ENCODE results near the gene TAB2. TPM values are rescaled to one million over a fixed set of nuclear protein-coding genes. Genes with fewer than 3 reads are reported as not detected.

TAB2 gene
- total RNA-seq, 1 donor from 2014 or later, result 71.3 TPM

DNA sequence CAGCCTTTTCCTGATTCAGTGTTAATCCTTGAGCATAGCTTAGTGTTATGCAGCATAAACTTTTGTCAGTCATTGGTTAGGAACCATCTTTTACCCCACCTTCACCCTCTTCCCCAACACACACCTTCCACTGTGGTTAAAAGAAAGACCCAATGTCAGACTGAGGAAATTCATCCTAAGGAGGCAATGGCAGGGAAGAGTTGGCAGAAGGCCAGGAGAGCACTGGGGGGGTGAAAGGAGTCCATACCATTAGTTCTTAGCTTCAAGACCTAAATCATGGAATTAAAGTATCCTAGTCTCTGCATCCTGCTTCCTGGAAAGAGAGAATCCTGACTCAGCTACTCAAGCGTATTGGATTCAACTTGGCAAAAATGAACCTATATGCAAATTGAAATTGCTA lies 16.9 kb upstream of the TAB2 start:
- peaks cover 4% of the 10 kb centered on the region for H3K4me1 Mint-ChIP-seq
- no peak overlapping the region for H3K4me3 Mint-ChIP-seq
- TF ChIP-seq, protein P1, sequence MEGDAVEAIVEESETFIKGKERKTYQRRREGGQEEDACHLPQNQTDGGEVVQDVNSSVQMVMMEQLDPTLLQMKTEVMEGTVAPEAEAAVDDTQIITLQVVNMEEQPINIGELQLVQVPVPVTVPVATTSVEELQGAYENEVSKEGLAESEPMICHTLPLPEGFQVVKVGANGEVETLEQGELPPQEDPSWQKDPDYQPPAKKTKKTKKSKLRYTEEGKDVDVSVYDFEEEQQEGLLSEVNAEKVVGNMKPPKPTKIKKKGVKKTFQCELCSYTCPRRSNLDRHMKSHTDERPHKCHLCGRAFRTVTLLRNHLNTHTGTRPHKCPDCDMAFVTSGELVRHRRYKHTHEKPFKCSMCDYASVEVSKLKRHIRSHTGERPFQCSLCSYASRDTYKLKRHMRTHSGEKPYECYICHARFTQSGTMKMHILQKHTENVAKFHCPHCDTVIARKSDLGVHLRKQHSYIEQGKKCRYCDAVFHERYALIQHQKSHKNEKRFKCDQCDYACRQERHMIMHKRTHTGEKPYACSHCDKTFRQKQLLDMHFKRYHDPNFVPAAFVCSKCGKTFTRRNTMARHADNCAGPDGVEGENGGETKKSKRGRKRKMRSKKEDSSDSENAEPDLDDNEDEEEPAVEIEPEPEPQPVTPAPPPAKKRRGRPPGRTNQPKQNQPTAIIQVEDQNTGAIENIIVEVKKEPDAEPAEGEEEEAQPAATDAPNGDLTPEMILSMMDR (IDR thresholded peaks at IDR 0.05; ENCODE audit: unreplicated experiment), result no peak

DNA sequence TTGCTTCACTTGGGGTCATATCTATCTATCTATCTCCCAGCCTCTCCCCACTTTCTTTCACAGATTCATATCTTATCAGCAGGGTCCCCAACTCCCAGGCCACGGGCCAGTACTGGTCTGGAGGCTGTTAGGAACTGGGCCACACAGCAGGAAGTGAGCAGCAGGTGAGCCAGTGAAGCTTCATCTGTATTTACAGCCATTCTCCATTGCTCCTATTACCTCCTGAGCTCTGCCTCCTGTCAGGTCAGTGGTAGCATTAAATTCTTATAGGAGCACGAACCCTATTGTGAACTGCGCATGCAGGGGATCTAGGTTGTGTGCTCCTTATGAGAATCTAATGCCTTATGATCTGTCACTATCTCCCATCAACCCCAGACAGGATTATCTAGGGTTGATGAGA lies 14.8 kb upstream of the TAB2 start:
- DNase-seq (ENCODE audit: low spot score in 2 of 2, unreplicated experiment in 2 of 2), result no peak

More for the DNA sequence above, 16.9 kb upstream of the TAB2 start:
- peaks cover 1% of the 10 kb centered on the region for H3K27me3 Mint-ChIP-seq (ENCODE audit: low read depth)
- peaks cover 1% of the 10 kb centered on the region for H3K9me3 Mint-ChIP-seq
- no peak for DNase-seq (ENCODE audit: low spot score in 2 of 2, unreplicated experiment in 2 of 2)
- no peaks in the 10 kb centered on the region for H3K36me3 Mint-ChIP-seq
- no peak overlapping the region for H3K27ac Mint-ChIP-seq

DNA sequence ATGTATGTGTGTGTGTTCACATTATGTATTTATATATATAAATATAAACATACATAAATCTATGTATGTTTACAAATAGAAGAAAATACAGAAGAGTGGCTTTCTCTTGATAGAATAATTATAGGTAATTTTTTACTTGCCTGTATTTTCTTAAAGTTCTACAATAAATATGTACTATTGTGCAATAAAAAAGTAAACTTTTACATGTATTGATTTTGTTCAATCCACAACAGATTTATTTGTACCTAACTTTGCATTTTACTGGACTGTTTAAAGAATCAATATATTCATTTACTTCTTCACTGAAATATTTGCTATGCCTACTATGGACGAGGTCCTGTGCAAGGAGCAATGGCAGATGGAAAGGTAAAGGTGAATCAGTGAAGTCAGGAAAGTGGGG lies 14.0 kb upstream of the TAB2 start:
- peaks cover 1% of the 10 kb centered on the region for H3K27me3 Mint-ChIP-seq (ENCODE audit: low read depth)
- no peak overlapping the region for H3K4me3 Mint-ChIP-seq
- H3K36me3 Mint-ChIP-seq, result no peaks in the 10 kb centered on the region
- H3K9me3 Mint-ChIP-seq, result no peaks in the 10 kb centered on the region
- peaks cover 8% of the 10 kb centered on the region for H3K4me1 Mint-ChIP-seq
- no peak for DNase-seq (ENCODE audit: low spot score in 2 of 2, unreplicated experiment in 2 of 2)
- no peak overlapping the region for H3K27ac Mint-ChIP-seq
- TF ChIP-seq, protein P1 (IDR thresholded peaks at IDR 0.05; ENCODE audit: unreplicated experiment), result no peak

More for the DNA sequence above, 14.8 kb upstream of the TAB2 start:
- no peaks in the 10 kb centered on the region for H3K9me3 Mint-ChIP-seq
- TF ChIP-seq, protein P1 (IDR thresholded peaks at IDR 0.05; ENCODE audit: unreplicated experiment), result no peak
- peaks cover 5% of the 10 kb centered on the region for H3K4me1 Mint-ChIP-seq
- H3K27me3 Mint-ChIP-seq (ENCODE audit: low read depth), result peaks cover 1% of the 10 kb centered on the region
- H3K27ac Mint-ChIP-seq, result no peak overlapping the region
- H3K4me3 Mint-ChIP-seq, result no peak overlapping the region
- H3K36me3 Mint-ChIP-seq, result no peaks in the 10 kb centered on the region

DNA sequence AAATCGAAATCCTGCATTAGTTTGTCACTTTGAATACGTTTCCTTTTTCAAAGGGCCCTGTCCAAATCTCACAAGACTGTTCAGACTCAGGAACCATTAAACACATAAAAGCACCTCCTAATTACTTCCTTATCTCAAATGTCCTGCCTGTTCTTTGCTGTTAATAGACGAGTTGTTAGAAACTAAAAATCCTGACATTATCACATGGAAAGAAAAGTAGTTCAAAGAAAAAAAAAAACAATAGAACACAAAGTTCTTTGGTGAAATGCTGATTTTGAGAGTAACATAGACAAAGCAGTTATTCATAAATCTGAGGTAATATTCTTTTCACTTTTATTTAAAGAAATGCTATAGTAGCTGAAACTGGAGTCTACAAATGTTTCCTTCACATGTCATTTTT lies 12.1 kb upstream of the TAB2 start:
- TF ChIP-seq, protein P1 (IDR thresholded peaks at IDR 0.05; ENCODE audit: unreplicated experiment), result no peak
- no peak overlapping the region for H3K27ac Mint-ChIP-seq
- no peaks in the 10 kb centered on the region for H3K36me3 Mint-ChIP-seq
- peaks cover 3% of the 10 kb centered on the region for H3K9me3 Mint-ChIP-seq
- DNase-seq (ENCODE audit: low spot score in 2 of 2, unreplicated experiment in 2 of 2), result no peak
- peaks cover 8% of the 10 kb centered on the region for H3K4me1 Mint-ChIP-seq
- peaks cover 1% of the 10 kb centered on the region for H3K27me3 Mint-ChIP-seq (ENCODE audit: low read depth)
- no peak overlapping the region for H3K4me3 Mint-ChIP-seq

DNA sequence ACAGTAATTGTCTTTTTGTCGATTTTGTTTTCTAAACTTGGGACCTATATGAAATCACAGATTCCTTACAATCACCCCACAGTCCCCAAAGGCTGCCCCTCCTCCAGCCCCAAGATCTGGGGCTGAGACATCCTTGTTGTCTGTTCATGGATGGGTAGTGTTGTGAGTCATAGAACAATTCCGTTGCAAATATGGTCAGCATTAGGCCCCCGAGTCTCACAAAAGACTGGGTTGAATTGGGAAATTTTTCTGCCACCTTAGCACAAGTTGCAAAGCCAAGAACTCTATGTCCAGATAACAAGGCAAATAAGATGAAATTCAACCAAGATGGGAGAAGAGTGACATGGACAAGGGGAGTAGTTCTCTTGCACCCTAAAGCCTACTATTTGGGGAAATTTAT lies 10.5 kb upstream of the TAB2 start:
- Mint-ChIP-seq H3K27ac (no peak overlapping the region), H3K27me3 (ENCODE audit: low read depth) (peaks cover 1% of the 10 kb centered on the region), H3K9me3 (peaks cover 3% of the 10 kb centered on the region), H3K4me3 (no peak overlapping the region), H3K4me1 (peaks cover 8% of the 10 kb centered on the region), H3K36me3 (no peaks in the 10 kb centered on the region)
- DNase-seq (ENCODE audit: low spot score in 2 of 2, unreplicated experiment in 2 of 2), result no peak
- TF ChIP-seq, protein P1 (IDR thresholded peaks at IDR 0.05; ENCODE audit: unreplicated experiment), result no peak

DNA sequence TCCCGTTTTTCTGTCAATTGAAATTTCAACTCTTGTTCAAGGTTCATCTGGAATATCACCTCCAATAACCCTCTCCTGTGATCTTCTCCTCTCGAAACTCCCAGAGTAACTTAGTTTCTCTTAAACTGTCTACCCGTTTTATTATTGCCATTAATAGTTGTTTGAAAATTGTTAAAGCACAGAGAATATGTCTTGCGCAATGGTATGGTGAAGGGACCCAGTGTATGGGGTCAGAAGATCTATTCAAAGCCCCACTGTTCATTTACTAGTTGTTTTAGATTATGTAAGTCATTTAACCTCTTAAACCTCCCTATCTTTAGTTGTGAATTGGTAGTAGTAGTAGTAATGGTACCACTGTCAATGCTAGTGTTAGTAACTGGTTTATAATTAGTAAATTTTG lies 6.2 kb upstream of the TAB2 start:
- peaks cover 10% of the 10 kb centered on the region for H3K9me3 Mint-ChIP-seq
- DNase-seq (ENCODE audit: low spot score in 2 of 2, unreplicated experiment in 2 of 2), result no peak
- TF ChIP-seq, protein P1 (IDR thresholded peaks at IDR 0.05; ENCODE audit: unreplicated experiment), result no peak
- no peak overlapping the region for H3K27ac Mint-ChIP-seq
- no peaks in the 10 kb centered on the region for H3K36me3 Mint-ChIP-seq
- H3K4me3 Mint-ChIP-seq, result no peak overlapping the region
- H3K27me3 Mint-ChIP-seq (ENCODE audit: low read depth), result peaks cover 8% of the 10 kb centered on the region
- H3K4me1 Mint-ChIP-seq, result peaks cover 10% of the 10 kb centered on the region

All from mesothelial cell of epicardium (in vitro differentiated cells).